Suprapubic skin (tissue), 4 donors: ENCODE results near the gene SCAMP3. TPM values are rescaled to one million over a fixed set of nuclear protein-coding genes. Genes with fewer than 3 reads are reported as not detected.
A peak's percentile ranks its signal among the peaks of the same experiment; 100 is the strongest.

Source experiments
- DNase-seq, 2 donors: peaks; one replicate each; pipeline ENCODE4 v3.0.0-alpha.2; 2019; ENCODE audit warnings: low spot score in 2 of 2
- H3K27ac ChIP-seq: fragments of 200-600 bp; sonication (generic); one replicate; pipeline ENCODE4 v1.5.1; 2019
- H3K27me3 ChIP-seq: fragments of 200-600 bp; sonication (generic); one replicate; pipeline ENCODE4 v1.5.1; 2019
- H3K36me3 ChIP-seq: fragments of 200-600 bp; sonication (generic); one replicate; pipeline ENCODE4 v1.5.1; 2019
- H3K4me1 ChIP-seq: fragments of 200-600 bp; sonication (generic); one replicate; pipeline ENCODE4 v1.5.1; 2019
- H3K4me3 ChIP-seq: fragments of 200-600 bp; sonication (generic); one replicate; pipeline ENCODE4 v1.5.1; 2019; ENCODE audit warnings: mild to moderate bottlenecking
- H3K9me3 ChIP-seq: fragments of 200-600 bp; sonication (generic); one replicate; pipeline ENCODE4 v1.5.1; 2019
- EP300 ChIP-seq: sonication (generic); formaldehyde crosslinking; IDR thresholded peaks from one replicate; pipeline ENCODE4 v1.6.1; 2017; ENCODE audit warnings: antibody characterized with exemption
- POLR2A ChIP-seq, 2 donors: fragments of 450-650 bp; IDR thresholded peaks; one replicate each; pipeline ENCODE4 v1.6.1; 2017; ENCODE audit warnings: antibody characterized with exemption in 2 of 2, mild to moderate bottlenecking in 2 of 2, moderate library complexity in 2 of 2
- POLR2AphosphoS5 ChIP-seq, 3 donors: sonication (generic); formaldehyde crosslinking; IDR thresholded peaks; one replicate each; pipeline ENCODE4 v1.6.1; 2017; ENCODE audit warnings: antibody characterized with exemption in 3 of 3
- WGBS: methylation state at CpG from one replicate; pipeline ENCODE4 v1.1.5; 2018; 5-methylcytosine and 5-hydroxymethylcytosine counted together
- total RNA-seq, 4 donors: library from RNA; depleted of rRNA; stranded (reverse); fragments of >200 nt; gene quantifications; one replicate each; pipeline ENCODE4 v1.1.0, GENCODE V29; 2016
- TF ChIP-seq, protein P1 (sequence below), 2 donors: fragments of 200-600 bp in 1 of 2; fragments of 450-650 bp in 1 of 2; sonication (generic) in 1 of 2; IDR thresholded peaks; one replicate each; pipeline ENCODE4 v1.5.1; 2016 to 2019; ENCODE audit warnings: antibody characterized with exemption in 2 of 2, mild to moderate bottlenecking in 1 of 2, moderate library complexity in 1 of 2

The SCAMP3 gene
- total RNA-seq, 4 donors from 2014 or later, result 45.1 to 73.3 (median 67.6) TPM

DNA sequence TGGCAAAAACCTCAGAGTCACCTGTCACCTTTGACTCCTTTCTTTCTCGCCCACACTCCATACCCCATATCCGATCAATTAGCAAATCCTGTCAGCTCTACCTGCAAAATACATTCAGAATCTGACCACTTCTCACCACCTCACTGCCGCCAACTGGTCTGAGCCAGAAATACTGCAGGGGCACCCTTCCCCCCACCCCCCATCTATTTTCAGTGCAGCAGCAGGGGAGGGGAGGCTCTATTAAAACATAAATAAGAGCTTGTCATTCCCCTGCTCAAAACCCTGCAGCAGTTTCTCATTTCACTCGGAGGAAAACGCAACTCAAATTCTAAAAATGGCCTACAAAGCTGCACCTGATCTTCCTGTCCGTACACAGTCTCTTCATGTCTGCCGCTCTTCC, 35.2 kb upstream of the SCAMP3 start:
- no peak overlapping the region for H3K27ac ChIP-seq
- H3K9me3 ChIP-seq, result no peaks in the 10 kb centered on the region
- TF ChIP-seq POLR2AphosphoS5 (IDR thresholded peaks at IDR 0.05) (no peak), EP300 (no peak), POLR2A (IDR thresholded peaks at IDR 0.05) (no peak)
- TF ChIP-seq, protein P1, sequence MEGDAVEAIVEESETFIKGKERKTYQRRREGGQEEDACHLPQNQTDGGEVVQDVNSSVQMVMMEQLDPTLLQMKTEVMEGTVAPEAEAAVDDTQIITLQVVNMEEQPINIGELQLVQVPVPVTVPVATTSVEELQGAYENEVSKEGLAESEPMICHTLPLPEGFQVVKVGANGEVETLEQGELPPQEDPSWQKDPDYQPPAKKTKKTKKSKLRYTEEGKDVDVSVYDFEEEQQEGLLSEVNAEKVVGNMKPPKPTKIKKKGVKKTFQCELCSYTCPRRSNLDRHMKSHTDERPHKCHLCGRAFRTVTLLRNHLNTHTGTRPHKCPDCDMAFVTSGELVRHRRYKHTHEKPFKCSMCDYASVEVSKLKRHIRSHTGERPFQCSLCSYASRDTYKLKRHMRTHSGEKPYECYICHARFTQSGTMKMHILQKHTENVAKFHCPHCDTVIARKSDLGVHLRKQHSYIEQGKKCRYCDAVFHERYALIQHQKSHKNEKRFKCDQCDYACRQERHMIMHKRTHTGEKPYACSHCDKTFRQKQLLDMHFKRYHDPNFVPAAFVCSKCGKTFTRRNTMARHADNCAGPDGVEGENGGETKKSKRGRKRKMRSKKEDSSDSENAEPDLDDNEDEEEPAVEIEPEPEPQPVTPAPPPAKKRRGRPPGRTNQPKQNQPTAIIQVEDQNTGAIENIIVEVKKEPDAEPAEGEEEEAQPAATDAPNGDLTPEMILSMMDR (IDR thresholded peaks at IDR 0.05), result no peak
- H3K36me3 ChIP-seq, result no peaks in the 10 kb centered on the region
- DNase-seq, result no peak
- H3K27me3 ChIP-seq, result peaks cover 24% of the 10 kb centered on the region
- H3K4me1 ChIP-seq, result peaks cover 15% of the 10 kb centered on the region
- WGBS, result 77% methylated on average over 7 of the region's 7 CpGs
- no peak overlapping the region for H3K4me3 ChIP-seq

DNA sequence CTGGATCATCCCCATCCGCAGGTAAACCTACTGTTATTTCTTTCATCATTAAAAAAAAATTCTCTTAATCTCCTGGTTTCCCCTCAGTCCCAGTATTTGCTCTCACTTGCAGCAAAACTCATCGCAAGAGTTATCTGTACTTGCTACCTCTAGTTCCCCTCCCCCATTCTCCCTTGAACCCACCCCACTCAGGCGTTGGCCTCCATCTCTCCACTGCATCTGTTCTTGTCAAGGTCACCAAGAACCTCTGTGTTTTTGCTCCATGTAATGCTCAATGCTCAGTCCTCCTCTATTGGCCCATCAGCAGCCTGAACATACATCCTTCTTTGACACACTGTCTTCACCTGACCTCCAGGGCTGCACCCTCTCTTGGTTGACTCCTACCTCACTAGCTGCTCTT, 34.5 kb upstream of the SCAMP3 start:
- Histone ChIP-seq H3K9me3 (no peaks in the 10 kb centered on the region), H3K27me3 (peaks cover 24% of the 10 kb centered on the region), H3K4me1 (peaks cover 15% of the 10 kb centered on the region), H3K4me3 (no peak overlapping the region), H3K36me3 (no peaks in the 10 kb centered on the region), H3K27ac (no peak overlapping the region)
- DNase-seq, result no peak
- TF ChIP-seq EP300, result no peak
- no peak for TF ChIP-seq POLR2A (IDR thresholded peaks at IDR 0.05)
- no peak for TF ChIP-seq POLR2AphosphoS5 (IDR thresholded peaks at IDR 0.05)
- WGBS, result 91% methylated on average over 3 of the region's 3 CpGs

DNA sequence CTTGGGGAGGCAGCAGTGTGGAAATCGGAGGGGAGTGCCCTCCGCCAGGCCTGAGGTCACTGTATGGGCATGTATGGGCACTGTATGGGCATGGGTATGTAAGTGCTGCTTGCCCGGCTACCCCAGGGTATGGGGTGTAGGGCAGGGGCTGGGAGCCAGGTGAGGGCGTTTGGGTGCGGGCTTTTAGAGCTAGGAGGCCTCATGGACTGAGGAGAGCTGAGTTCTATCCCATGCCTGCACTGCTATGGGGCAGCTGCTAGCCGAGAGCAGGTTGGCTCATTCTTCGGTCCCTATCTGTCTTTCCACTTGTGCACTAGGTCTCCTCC, 33.7 kb upstream of the SCAMP3 start:
- 71% methylated on average over 7 of the region's 7 CpGs for WGBS
- Histone ChIP-seq H3K4me3 (no peak overlapping the region), H3K27ac (no peak overlapping the region), H3K27me3 (peaks cover 24% of the 10 kb centered on the region), H3K36me3 (no peaks in the 10 kb centered on the region), H3K9me3 (no peaks in the 10 kb centered on the region), H3K4me1 (peaks cover 15% of the 10 kb centered on the region)
- DNase-seq, result no peak
- TF ChIP-seq, protein P1 (IDR thresholded peaks at IDR 0.05), result no peak
- TF ChIP-seq POLR2A (IDR thresholded peaks at IDR 0.05), result no peak
- no peak for TF ChIP-seq POLR2AphosphoS5 (IDR thresholded peaks at IDR 0.05)
- no peak for TF ChIP-seq EP300

DNA sequence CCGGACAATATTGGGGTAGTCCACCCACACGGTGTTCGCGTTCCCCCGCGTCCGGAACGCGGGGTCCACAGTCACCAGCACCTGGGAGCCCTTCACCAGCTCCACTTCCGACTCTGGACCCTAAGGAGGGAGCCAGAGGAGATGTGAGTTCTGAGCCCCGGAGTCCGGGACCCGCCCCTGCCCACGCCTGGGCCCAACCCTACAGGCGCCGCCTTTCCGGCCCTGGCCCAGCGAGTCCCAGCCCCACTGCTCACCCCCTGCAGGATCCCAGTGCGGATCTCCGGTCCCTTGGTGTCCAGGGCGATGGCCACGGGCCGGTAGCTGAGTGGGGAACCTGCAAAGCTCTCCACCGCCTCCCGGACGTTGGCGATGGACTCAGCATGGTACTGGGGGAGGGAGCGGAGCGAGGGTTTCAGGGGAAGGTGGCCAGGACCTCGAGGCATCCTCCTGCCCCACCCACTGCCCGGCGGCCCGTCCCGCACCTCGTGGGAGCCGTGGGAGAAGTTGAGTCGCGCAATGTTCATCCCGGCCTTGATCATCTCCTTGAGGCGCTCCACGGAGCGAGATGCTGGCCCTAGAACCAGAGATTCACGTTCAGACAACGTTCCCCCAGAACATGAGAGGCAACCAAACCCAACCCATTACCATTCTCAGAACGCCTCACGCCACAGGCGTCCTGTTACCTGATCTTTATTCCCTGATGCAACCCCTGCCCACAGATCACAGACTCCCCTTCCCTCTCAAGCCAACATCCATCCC, 33.2 kb upstream of the SCAMP3 start:
- H3K4me1 ChIP-seq, result peaks cover 15% of the 10 kb centered on the region
- no peaks in the 10 kb centered on the region for H3K9me3 ChIP-seq
- peak overlapping the region; percentile 25 for H3K4me3 ChIP-seq
- no peak overlapping the region for H3K27ac ChIP-seq
- H3K36me3 ChIP-seq, result no peaks in the 10 kb centered on the region
- 17% methylated on average over 22 of the region's 47 CpGs for WGBS
- TF ChIP-seq POLR2AphosphoS5 (IDR thresholded peaks at IDR 0.05) (no peak), POLR2A (IDR thresholded peaks at IDR 0.05) (no peak), EP300 (no peak)
- TF ChIP-seq, protein P1 (IDR thresholded peaks at IDR 0.05), result no peak
- no peak for DNase-seq
- H3K27me3 ChIP-seq, result peaks cover 24% of the 10 kb centered on the region

DNA sequence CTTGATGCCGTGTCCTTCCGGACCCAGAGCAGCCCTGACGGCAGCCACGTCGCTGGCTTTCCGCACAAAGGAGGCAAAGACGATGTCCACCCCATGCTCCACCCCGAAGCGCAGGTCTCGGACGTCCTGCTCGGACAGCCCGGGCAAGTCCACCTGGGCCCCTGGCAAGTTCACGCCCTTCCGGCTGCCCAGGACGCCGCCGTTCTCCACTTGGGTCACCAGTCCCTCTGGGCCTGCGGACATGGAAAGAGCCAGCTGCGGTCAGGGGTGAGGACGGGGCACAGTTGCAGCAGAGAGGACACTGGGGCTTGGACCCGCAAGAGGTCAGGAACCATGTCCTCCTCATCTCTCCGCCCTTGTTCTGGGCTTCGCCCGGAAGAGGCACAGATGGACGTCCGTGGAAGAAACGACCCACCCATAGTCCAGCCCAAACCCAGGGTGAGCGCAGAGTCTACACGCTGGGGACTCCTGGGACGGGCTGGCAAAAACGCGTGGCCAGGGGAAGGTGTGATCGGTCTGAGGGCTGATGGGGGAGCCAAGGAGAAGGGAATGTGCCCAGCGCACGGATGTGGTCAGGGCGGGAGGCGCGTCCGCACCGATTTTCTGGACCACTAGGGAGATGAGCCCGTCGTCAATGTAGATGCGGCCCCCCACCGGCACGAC, 32.5 kb upstream of the SCAMP3 start:
- Histone ChIP-seq H3K27me3 (peaks cover 24% of the 10 kb centered on the region), H3K27ac (no peak overlapping the region), H3K9me3 (no peaks in the 10 kb centered on the region), H3K4me3 (peak overlapping the region; percentile 25), H3K4me1 (peaks cover 15% of the 10 kb centered on the region), H3K36me3 (no peaks in the 10 kb centered on the region)
- 40% methylated on average over 29 of the region's 46 CpGs for WGBS
- DNase-seq, result no peak
- TF ChIP-seq EP300 (no peak), POLR2AphosphoS5 (IDR thresholded peaks at IDR 0.05) (no peak), POLR2A (IDR thresholded peaks at IDR 0.05) (no peak)
- TF ChIP-seq, protein P1 (IDR thresholded peaks at IDR 0.05), result no peak
